Keratinocyte (primary cell): ENCODE data around the gene PLA1A. TPM values are rescaled to one million over a fixed set of nuclear protein-coding genes. Genes with fewer than 3 reads are reported as not detected.

ENCODE experiments used
- DNase-seq: peaks from one replicate; pipeline ENCODE4 v3.0.0-alpha.2; 2011; ENCODE audit warnings: low read depth, missing footprints, low spot score
- FAIRE-seq: peaks from 2 replicates; lab custom pipeline; 2011; peaks lifted over from hg19 to GRCh38; lab: Jason Lieb, UNC
- H2AFZ ChIP-seq: 2 replicates; pipeline ENCODE4 v1.6.0; 2012; ENCODE audit warnings: low read length, control low read depth, inconsistent platforms; ENCODE audit not compliant: control insufficient read depth
- H3K27ac ChIP-seq: 2 replicates; pipeline ENCODE4 v1.5.1; 2011; ENCODE audit warnings: low read length; ENCODE audit not compliant: control insufficient read depth, insufficient read depth
- H3K27me3 ChIP-seq: 3 replicates; pipeline ENCODE4 v1.6.0; 2011; ENCODE audit warnings: low read length; ENCODE audit not compliant: control insufficient read depth, insufficient read depth; ENCODE audit errors: extremely low read depth
- H3K36me3 ChIP-seq, 2 experiments: 2 replicates in 1 of 2; 3 replicates in 1 of 2; pipeline ENCODE4 v1.5.1; 2011; ENCODE audit warnings: low read length in 2 of 2, mild to moderate bottlenecking in 1 of 2; ENCODE audit not compliant: control insufficient read depth in 2 of 2, insufficient read depth in 2 of 2; ENCODE audit errors: extremely low read depth in 1 of 2
- H3K4me1 ChIP-seq: 3 replicates; pipeline ENCODE4 v1.5.1; 2011; ENCODE audit warnings: low read length; ENCODE audit not compliant: control insufficient read depth, insufficient read depth; ENCODE audit errors: extremely low read depth
- H3K4me2 ChIP-seq: 3 replicates; pipeline ENCODE4 v1.6.0; 2011; ENCODE audit warnings: low read depth, low read length; ENCODE audit not compliant: control insufficient read depth, insufficient read depth; ENCODE audit errors: extremely low read depth
- H3K4me3 ChIP-seq, 3 experiments: fragments of 200-600 bp in 1 of 3; sonication (generic) in 1 of 3; 2 replicates in 2 of 3; 3 replicates in 1 of 3; pipeline ENCODE4 v1.5.1; 2011 to 2016; ENCODE audit warnings: low read length in 3 of 3, mild to moderate bottlenecking in 3 of 3, control low read depth in 2 of 3, inconsistent platforms in 1 of 3, low read depth in 1 of 3, mixed read lengths in 1 of 3, mixed run types in 1 of 3, moderate library complexity in 1 of 3; ENCODE audit not compliant: control insufficient read depth in 2 of 3, insufficient read depth in 2 of 3; ENCODE audit errors: extremely low read depth in 1 of 3
- H3K79me2 ChIP-seq: 2 replicates; pipeline ENCODE4 v1.6.0; 2012; ENCODE audit warnings: low read length; ENCODE audit not compliant: control insufficient read depth, insufficient read depth
- H3K9ac ChIP-seq: 3 replicates; pipeline ENCODE4 v1.6.0; 2011; ENCODE audit warnings: low read length; ENCODE audit not compliant: control insufficient read depth, insufficient read depth; ENCODE audit errors: extremely low read depth
- H3K9me1 ChIP-seq: 3 replicates; pipeline ENCODE4 v1.6.0; 2011; ENCODE audit warnings: low read length; ENCODE audit not compliant: control insufficient read depth, insufficient read depth; ENCODE audit errors: extremely low read depth
- H3K9me3 ChIP-seq: 2 replicates; pipeline ENCODE4 v1.5.1; 2012; ENCODE audit warnings: low read depth, low read length; ENCODE audit not compliant: control insufficient read depth
- H4K20me1 ChIP-seq: 3 replicates; pipeline ENCODE4 v1.6.0; 2011; ENCODE audit warnings: low read length; ENCODE audit not compliant: control insufficient read depth, insufficient read depth; ENCODE audit errors: extremely low read depth
- EZH2 ChIP-seq: IDR thresholded peaks from one replicate; pipeline ENCODE4 v1.6.1; 2012; ENCODE audit warnings: inconsistent platforms, mild to moderate bottlenecking, low read length, moderate library complexity
- dilution Hi-C: fragments of 300-500 bp; cut with MboI; formaldehyde crosslinking; loops from one replicate; pipeline ENCODE4 v1.7.0; 2020; ENCODE audit warnings: low sequenced_read_pairs; ENCODE audit not compliant: extremely low pct_ligation_motif_present
- polyA plus RNA-seq, 5 experiments: library from polyadenylated mRNA; depleted of rRNA in 3 of 5; stranded (reverse) in 3 of 5; stranded (forward) in 1 of 5; unstranded in 1 of 5; fragments of >200 nt; gene quantifications; 1 replicate in 1 of 5; 2 replicates in 3 of 5; 3 replicates in 1 of 5; pipeline versions ENCODE4 v1.2.1 to v1.2.3, GENCODE V29; 2011 to 2012; ENCODE audit warnings: missing spikeins in 2 of 5, low read depth in 1 of 5, low replicate concordance in 1 of 5
- TF ChIP-seq, protein P1 (sequence below), 3 experiments: IDR thresholded peaks in 1 of 3; conservative IDR thresholded peaks in 1 of 3; optimal IDR thresholded peaks in 1 of 3; 2 replicates in 2 of 3; 3 replicates in 1 of 3; pipeline versions ENCODE3 to v1.5.1; 2011; ENCODE audit warnings: low read length in 3 of 3, mild to moderate bottlenecking in 3 of 3, moderate library complexity in 2 of 3, control low read depth in 1 of 3, inconsistent platforms in 1 of 3; ENCODE audit not compliant: insufficient read depth in 2 of 3; ENCODE audit errors: extremely low read depth in 1 of 3

The PLA1A gene
- polyA plus RNA-seq, 1 donor (not counting 4 experiments of a cell fraction or from before 2014, with no cell fraction given) = not detected

DNA sequence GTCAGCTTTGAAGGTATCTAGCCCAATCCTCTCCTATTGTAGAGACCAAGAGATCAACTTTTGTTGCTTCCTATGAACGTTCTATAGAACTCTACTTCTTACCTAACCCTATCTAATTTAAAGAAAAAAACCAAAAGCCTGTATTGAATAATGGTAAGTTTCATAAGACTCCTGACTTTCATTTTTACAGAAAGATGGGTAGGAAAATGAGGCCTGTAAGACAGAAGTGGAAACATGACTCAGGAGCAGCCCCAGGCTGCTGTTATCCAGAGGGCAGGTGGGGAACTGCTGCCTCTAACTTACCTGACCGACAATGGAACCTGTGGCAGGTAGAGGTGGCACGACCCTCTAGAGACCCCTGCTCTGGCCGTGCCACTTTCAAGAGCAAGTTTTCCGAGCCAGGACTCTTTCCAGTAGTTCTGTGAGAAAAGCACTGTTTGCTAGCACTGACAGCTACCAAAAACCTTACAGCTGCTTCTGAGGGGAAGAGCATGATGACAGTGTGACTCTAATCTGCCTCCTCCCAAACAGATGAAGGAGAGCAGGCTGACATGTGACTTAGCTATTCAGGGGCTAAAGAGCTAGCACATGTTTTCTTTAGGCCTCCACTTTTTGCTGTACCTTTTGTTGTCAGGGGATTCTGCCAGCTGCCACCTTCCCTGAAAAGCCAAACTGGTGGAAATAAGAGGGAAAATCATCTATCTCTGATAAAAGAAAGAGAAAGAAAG, 45.2 kb downstream of the PLA1A start:
- dilution Hi-C loops = no loop called here
- Histone ChIP-seq H3K27ac (no peak overlapping the region), H3K36me3 (no peaks in the 10 kb centered on the region), H4K20me1 (no peaks in the 10 kb centered on the region), H3K4me1 (peaks cover 23% of the 10 kb centered on the region), H3K9ac (no peak overlapping the region), H3K27me3 (no peaks in the 10 kb centered on the region), H3K4me3 (no peak overlapping the region), H3K79me2 (no peaks in the 10 kb centered on the region), H3K9me1 (no peaks in the 10 kb centered on the region), H3K4me2 (no peak overlapping the region), H2AFZ (no peak overlapping the region), H3K9me3 (no peaks in the 10 kb centered on the region)
- TF ChIP-seq EZH2 = no peak
- TF ChIP-seq, protein P1, sequence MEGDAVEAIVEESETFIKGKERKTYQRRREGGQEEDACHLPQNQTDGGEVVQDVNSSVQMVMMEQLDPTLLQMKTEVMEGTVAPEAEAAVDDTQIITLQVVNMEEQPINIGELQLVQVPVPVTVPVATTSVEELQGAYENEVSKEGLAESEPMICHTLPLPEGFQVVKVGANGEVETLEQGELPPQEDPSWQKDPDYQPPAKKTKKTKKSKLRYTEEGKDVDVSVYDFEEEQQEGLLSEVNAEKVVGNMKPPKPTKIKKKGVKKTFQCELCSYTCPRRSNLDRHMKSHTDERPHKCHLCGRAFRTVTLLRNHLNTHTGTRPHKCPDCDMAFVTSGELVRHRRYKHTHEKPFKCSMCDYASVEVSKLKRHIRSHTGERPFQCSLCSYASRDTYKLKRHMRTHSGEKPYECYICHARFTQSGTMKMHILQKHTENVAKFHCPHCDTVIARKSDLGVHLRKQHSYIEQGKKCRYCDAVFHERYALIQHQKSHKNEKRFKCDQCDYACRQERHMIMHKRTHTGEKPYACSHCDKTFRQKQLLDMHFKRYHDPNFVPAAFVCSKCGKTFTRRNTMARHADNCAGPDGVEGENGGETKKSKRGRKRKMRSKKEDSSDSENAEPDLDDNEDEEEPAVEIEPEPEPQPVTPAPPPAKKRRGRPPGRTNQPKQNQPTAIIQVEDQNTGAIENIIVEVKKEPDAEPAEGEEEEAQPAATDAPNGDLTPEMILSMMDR (optimal IDR thresholded peaks at IDR 0.05 in 1 of 3, IDR thresholded peaks at IDR 0.05 in 1 of 3, conservative IDR thresholded peaks at IDR 0.05 in 1 of 3; ENCODE audit: extremely low read depth in 1 of 3, insufficient read depth in 2 of 3, low read length in 3 of 3) = no peak
- DNase-seq (no peak), FAIRE-seq (no peak)

DNA sequence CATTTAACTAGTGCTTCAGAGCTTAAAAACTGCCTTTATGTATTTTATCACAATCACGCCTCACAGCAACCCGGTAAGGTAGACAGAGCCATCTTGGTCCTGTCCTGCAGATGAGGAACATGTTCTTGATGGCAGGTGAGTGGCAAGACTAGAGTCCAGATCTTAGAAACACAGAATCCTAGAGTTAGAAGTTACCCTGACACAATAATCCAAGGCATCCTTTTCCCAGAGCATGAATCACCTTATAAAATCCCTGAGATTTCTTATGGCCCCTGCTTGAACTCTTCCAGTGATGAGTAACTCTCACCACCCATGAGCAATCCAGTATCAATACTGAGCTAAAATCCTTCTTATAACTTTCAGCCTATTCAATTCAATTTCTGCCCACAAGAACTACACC, 45.8 kb downstream of the PLA1A start:
- dilution Hi-C loops = no loop called here
- Histone ChIP-seq H3K4me1 (peaks cover 17% of the 10 kb centered on the region), H2AFZ (no peak overlapping the region), H3K4me2 (no peak overlapping the region), H3K9ac (no peak overlapping the region), H3K36me3 (no peaks in the 10 kb centered on the region), H3K4me3 (no peak overlapping the region), H3K27ac (no peak overlapping the region), H3K79me2 (no peaks in the 10 kb centered on the region), H3K27me3 (no peaks in the 10 kb centered on the region), H3K9me3 (no peaks in the 10 kb centered on the region), H4K20me1 (no peaks in the 10 kb centered on the region), H3K9me1 (no peaks in the 10 kb centered on the region)
- TF ChIP-seq, protein P1 (optimal IDR thresholded peaks at IDR 0.05 in 1 of 3, IDR thresholded peaks at IDR 0.05 in 1 of 3, conservative IDR thresholded peaks at IDR 0.05 in 1 of 3; ENCODE audit: extremely low read depth in 1 of 3, insufficient read depth in 2 of 3, low read length in 3 of 3) = no peak
- no peak for TF ChIP-seq EZH2
- DNase-seq (no peak), FAIRE-seq (peak; percentile 9)
